ENCODE results near the gene CCDC181.

The CCDC181 gene

GRCh38 chr1:169361281-169361680 is 66.0 kb downstream of the CCDC181 start:
- no peaks in the 10 kb centered on the region for H3K27me3 ChIP-seq (ENCODE audit: control insufficient read depth in 1 of 2, insufficient read depth in 2 of 2, low read length in 2 of 2)
- no peaks in the 10 kb centered on the region for H3K36me3 ChIP-seq (ENCODE audit: insufficient read depth, low read length)
- no peaks in the 10 kb centered on the region for H3K9me3 ChIP-seq (ENCODE audit: low read length)
- no peak overlapping the region for H3K27ac ChIP-seq (ENCODE audit: low read depth, low read length)
- peaks cover under 1% of the 10 kb centered on the region for H3K4me1 ChIP-seq (ENCODE audit: insufficient read depth, low read length)
- no peak overlapping the region for H3K9ac ChIP-seq (ENCODE audit: low read length)
- no peak overlapping the region for H3K4me3 ChIP-seq (ENCODE audit: low read depth in 1 of 2, low read length in 2 of 2)

GRCh38 chr1:169360415-169360814 is 66.9 kb downstream of the CCDC181 start:
- no peak overlapping the region for H3K9ac ChIP-seq (ENCODE audit: low read length)
- H3K4me3 ChIP-seq (ENCODE audit: low read depth in 1 of 2, low read length in 2 of 2) = no peak overlapping the region
- no peaks in the 10 kb centered on the region for H3K36me3 ChIP-seq (ENCODE audit: insufficient read depth, low read length)
- H3K27me3 ChIP-seq (ENCODE audit: control insufficient read depth in 1 of 2, insufficient read depth in 2 of 2, low read length in 2 of 2) = no peaks in the 10 kb centered on the region
- no peaks in the 10 kb centered on the region for H3K9me3 ChIP-seq (ENCODE audit: low read length)
- H3K4me1 ChIP-seq (ENCODE audit: insufficient read depth, low read length) = no peaks in the 10 kb centered on the region
- H3K27ac ChIP-seq (ENCODE audit: low read depth, low read length) = no peak overlapping the region

GRCh38 chr1:169348383-169349036 is 78.8 kb downstream of the CCDC181 start:
- no peak overlapping the region for H3K9ac ChIP-seq (ENCODE audit: low read length)

GRCh38 chr1:169347688-169348382 is 79.4 kb downstream of the CCDC181 start:
- H3K9me3 ChIP-seq (ENCODE audit: low read length) = no peaks in the 10 kb centered on the region
- H3K36me3 ChIP-seq (ENCODE audit: insufficient read depth, low read length) = no peaks in the 10 kb centered on the region
- H3K27me3 ChIP-seq (ENCODE audit: control insufficient read depth in 1 of 2, insufficient read depth in 2 of 2, low read length in 2 of 2) = no peaks in the 10 kb centered on the region
- H3K4me1 ChIP-seq (ENCODE audit: insufficient read depth, low read length) = no peaks in the 10 kb centered on the region
- H3K9ac ChIP-seq (ENCODE audit: low read length) = no peak overlapping the region
- H3K27ac ChIP-seq (ENCODE audit: low read depth, low read length) = no peak overlapping the region
- no peak overlapping the region for H3K4me3 ChIP-seq (ENCODE audit: low read depth in 1 of 2, low read length in 2 of 2)

More at GRCh38 chr1:169348383-169349036, 78.8 kb downstream of the CCDC181 start:
- Histone ChIP-seq H3K9me3 (ENCODE audit: low read length) (no peaks in the 10 kb centered on the region), H3K36me3 (ENCODE audit: insufficient read depth, low read length) (no peaks in the 10 kb centered on the region), H3K27ac (ENCODE audit: low read depth, low read length) (no peak overlapping the region), H3K4me3 (ENCODE audit: low read depth in 1 of 2, low read length in 2 of 2) (no peak overlapping the region), H3K4me1 (ENCODE audit: insufficient read depth, low read length) (no peaks in the 10 kb centered on the region), H3K27me3 (ENCODE audit: control insufficient read depth in 1 of 2, insufficient read depth in 2 of 2, low read length in 2 of 2) (no peaks in the 10 kb centered on the region)

DNA sequence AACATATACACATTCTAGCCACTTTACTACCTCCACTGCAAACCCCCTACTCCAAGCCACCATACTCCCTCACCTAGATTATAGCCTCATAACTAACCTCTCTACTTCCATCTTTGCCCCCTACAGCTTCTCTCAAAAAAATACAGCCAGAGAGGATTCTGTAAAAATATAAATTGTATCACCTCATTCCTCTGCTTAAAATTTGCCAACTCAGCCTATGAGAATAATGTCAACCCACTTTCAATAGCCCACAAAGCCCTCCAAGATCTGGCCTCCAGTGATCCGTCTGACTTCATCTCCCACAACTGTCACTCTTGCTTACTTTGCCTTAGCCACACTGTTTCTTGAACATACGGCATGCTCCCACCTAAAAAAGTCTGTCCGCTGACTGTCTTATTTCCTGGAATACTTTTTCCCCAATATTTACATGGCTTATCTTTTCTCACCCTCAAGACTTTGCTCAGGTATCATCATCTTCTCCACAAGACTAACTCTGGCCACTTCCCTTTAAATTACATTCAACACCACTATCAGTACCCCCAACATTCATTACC is 81.2 kb downstream of the CCDC181 start:
- no peak overlapping the region for H3K27ac ChIP-seq (ENCODE audit: low read depth, low read length)
- no peaks in the 10 kb centered on the region for H3K4me1 ChIP-seq (ENCODE audit: insufficient read depth, low read length)
- H3K27me3 ChIP-seq (ENCODE audit: control insufficient read depth in 1 of 2, insufficient read depth in 2 of 2, low read length in 2 of 2) = no peaks in the 10 kb centered on the region
- H3K9me3 ChIP-seq (ENCODE audit: low read length) = no peaks in the 10 kb centered on the region
- H3K9ac ChIP-seq (ENCODE audit: low read length) = no peak overlapping the region
- H3K36me3 ChIP-seq (ENCODE audit: insufficient read depth, low read length) = no peaks in the 10 kb centered on the region
- H3K4me3 ChIP-seq (ENCODE audit: low read depth in 1 of 2, low read length in 2 of 2) = no peak overlapping the region

DNA sequence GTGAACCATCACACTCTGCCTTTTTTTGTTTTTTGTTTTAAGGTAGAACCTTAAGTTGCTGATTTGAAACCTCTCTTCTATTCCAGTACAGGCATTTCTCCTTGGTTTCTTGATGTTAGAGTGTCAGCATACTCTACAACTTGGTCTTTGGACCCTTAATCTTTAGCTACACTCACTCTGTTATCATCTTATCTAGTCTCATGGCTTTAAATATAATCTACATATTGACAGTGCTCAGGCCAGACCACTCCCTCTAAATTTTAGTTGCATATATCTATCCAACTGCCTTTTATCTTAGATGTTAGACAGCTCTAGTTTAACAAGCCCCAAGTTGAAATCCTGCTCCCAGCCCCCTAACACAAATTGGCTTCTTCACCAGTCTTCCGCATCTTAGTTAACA is 81.8 kb downstream of the CCDC181 start:
- Histone ChIP-seq H3K27ac (ENCODE audit: low read depth, low read length) (no peak overlapping the region), H3K4me3 (ENCODE audit: low read depth in 1 of 2, low read length in 2 of 2) (no peak overlapping the region), H3K27me3 (ENCODE audit: control insufficient read depth in 1 of 2, insufficient read depth in 2 of 2, low read length in 2 of 2) (no peaks in the 10 kb centered on the region), H3K9ac (ENCODE audit: low read length) (no peak overlapping the region), H3K36me3 (ENCODE audit: insufficient read depth, low read length) (no peaks in the 10 kb centered on the region), H3K9me3 (ENCODE audit: low read length) (no peaks in the 10 kb centered on the region), H3K4me1 (ENCODE audit: insufficient read depth, low read length) (no peaks in the 10 kb centered on the region)
